Coronary artery (tissue), 2 donors: ENCODE measurements around the gene UBE3B.

Source experiments
- DNase-seq: peaks from one replicate; pipeline ENCODE4 v3.0.0-alpha.2; 2017; ENCODE audit warnings: low spot score
- H3K27ac ChIP-seq, 2 donors: fragments of 200-600 bp; sonication (generic); one replicate each; pipeline ENCODE4 v1.5.1; 2016 to 2019
- H3K4me3 ChIP-seq: fragments of 200-600 bp; sonication (generic); 2 replicates; pipeline ENCODE4 v1.5.1; 2016; ENCODE audit warnings: mild to moderate bottlenecking, moderate library complexity
- CTCF ChIP-seq: fragments of 200-600 bp; sonication (generic); IDR thresholded peaks from one replicate; pipeline ENCODE4 v1.5.1; 2019; ENCODE audit warnings: antibody characterized with exemption

Gene UBE3B

GRCh38 chr12:109551108-109551507, 73.7 kb downstream of the UBE3B start:
- DNase-seq = no peak
- H3K4me3 ChIP-seq = no peak overlapping the region
- no peak overlapping the region for H3K27ac ChIP-seq
- TF ChIP-seq CTCF = no peak

GRCh38 chr12:109552971-109553370, 75.5 kb downstream of the UBE3B start:
- H3K4me3 ChIP-seq = no peak overlapping the region
- no peak overlapping the region for H3K27ac ChIP-seq
- no peak for TF ChIP-seq CTCF
- no peak for DNase-seq

GRCh38 chr12:109553483-109553882, 76.0 kb downstream of the UBE3B start:
- DNase-seq = no peak
- Histone ChIP-seq H3K4me3 (no peak overlapping the region), H3K27ac (no peak overlapping the region)
- no peak for TF ChIP-seq CTCF

- H3K27ac ChIP-seq = no peak overlapping the region
- H3K4me3 ChIP-seq = no peak overlapping the region
- DNase-seq = no peak
- TF ChIP-seq CTCF = no peak
Observed at GRCh38 chr12:109553906-109554500, 76.6 kb downstream of the UBE3B start.

- H3K4me3 ChIP-seq = no peak overlapping the region
- H3K27ac ChIP-seq = no peak overlapping the region
- DNase-seq = no peak
- TF ChIP-seq CTCF = no peak
Observed at GRCh38 chr12:109554761-109555160, 77.3 kb downstream of the UBE3B start.

GRCh38 chr12:109555431-109556315, 78.2 kb downstream of the UBE3B start:
- H3K4me3 ChIP-seq = no peak overlapping the region
- no peak for TF ChIP-seq CTCF
- no peak overlapping the region for H3K27ac ChIP-seq
- DNase-seq = no peak

- no peak overlapping the region for H3K4me3 ChIP-seq
- DNase-seq = no peak
- TF ChIP-seq CTCF = no peak
- H3K27ac ChIP-seq = no peak overlapping the region
Observed at GRCh38 chr12:109557200-109557599, 79.8 kb downstream of the UBE3B start.
